Liver (tissue), 3 donors: ENCODE measurements around the gene SPSB2.

Source experiments
- TAF1 ChIP-seq: conservative IDR thresholded peaks from 2 replicates; pipeline ENCODE4 v1.6.1; 2016; ENCODE audit warnings: antibody characterized with exemption, mild to moderate bottlenecking
- YY1 ChIP-seq: IDR thresholded peaks from 2 replicates; pipeline ENCODE4 v1.6.1; 2016; ENCODE audit warnings: antibody characterized with exemption, mild to moderate bottlenecking
- TF ChIP-seq, protein P1 (sequence below): fragments of 150-350 bp; IDR thresholded peaks from 2 replicates; pipeline ENCODE4 v1.5.1; 2017; ENCODE audit warnings: improper control_type of control experiment, low read depth, low read length; ENCODE audit not compliant: missing input control
- donor health status: healthy.
- donor health status: healthy.

DNA sequence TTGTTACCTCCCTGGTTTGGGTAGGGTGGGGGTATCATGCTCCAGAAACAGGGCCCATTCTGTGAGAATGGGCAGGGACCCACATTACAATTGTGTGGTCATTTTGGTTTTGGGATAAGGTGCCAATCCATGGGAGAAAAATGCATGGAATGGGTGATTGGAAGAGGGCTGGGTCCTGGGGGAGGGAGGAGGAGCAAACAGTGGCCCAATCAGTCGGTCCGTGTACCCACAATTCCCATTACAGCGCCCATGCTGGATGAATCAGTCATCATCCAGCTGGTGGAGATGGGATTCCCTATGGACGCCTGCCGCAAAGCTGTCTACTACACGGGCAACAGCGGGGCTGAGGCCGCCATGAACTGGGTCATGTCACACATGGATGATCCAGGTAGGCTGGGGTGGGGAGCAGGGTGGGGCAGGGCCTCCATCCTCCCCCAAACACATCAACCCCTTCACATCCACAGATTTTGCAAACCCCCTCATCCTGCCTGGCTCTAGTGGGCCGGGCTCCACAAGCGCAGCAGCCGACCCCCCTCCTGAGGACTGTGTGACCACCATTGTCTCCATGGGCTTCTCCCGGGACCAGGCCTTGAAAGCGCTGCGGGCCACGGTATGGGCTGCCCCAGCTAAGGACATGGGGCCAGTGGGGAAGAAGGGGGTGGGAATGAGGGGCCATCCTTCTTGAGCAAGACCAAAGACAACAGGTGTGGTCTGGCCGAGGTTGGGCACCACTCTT is 9.3 kb downstream of the SPSB2 start:
- no peak for TF ChIP-seq TAF1
- TF ChIP-seq YY1, result no peak
- TF ChIP-seq, protein P1, sequence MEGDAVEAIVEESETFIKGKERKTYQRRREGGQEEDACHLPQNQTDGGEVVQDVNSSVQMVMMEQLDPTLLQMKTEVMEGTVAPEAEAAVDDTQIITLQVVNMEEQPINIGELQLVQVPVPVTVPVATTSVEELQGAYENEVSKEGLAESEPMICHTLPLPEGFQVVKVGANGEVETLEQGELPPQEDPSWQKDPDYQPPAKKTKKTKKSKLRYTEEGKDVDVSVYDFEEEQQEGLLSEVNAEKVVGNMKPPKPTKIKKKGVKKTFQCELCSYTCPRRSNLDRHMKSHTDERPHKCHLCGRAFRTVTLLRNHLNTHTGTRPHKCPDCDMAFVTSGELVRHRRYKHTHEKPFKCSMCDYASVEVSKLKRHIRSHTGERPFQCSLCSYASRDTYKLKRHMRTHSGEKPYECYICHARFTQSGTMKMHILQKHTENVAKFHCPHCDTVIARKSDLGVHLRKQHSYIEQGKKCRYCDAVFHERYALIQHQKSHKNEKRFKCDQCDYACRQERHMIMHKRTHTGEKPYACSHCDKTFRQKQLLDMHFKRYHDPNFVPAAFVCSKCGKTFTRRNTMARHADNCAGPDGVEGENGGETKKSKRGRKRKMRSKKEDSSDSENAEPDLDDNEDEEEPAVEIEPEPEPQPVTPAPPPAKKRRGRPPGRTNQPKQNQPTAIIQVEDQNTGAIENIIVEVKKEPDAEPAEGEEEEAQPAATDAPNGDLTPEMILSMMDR, result no peak
